Measurements from ENCODE around the gene DUSP1.
A peak's percentile ranks its signal among the peaks of the same experiment; 100 is the strongest.

DUSP1 gene

DNA sequence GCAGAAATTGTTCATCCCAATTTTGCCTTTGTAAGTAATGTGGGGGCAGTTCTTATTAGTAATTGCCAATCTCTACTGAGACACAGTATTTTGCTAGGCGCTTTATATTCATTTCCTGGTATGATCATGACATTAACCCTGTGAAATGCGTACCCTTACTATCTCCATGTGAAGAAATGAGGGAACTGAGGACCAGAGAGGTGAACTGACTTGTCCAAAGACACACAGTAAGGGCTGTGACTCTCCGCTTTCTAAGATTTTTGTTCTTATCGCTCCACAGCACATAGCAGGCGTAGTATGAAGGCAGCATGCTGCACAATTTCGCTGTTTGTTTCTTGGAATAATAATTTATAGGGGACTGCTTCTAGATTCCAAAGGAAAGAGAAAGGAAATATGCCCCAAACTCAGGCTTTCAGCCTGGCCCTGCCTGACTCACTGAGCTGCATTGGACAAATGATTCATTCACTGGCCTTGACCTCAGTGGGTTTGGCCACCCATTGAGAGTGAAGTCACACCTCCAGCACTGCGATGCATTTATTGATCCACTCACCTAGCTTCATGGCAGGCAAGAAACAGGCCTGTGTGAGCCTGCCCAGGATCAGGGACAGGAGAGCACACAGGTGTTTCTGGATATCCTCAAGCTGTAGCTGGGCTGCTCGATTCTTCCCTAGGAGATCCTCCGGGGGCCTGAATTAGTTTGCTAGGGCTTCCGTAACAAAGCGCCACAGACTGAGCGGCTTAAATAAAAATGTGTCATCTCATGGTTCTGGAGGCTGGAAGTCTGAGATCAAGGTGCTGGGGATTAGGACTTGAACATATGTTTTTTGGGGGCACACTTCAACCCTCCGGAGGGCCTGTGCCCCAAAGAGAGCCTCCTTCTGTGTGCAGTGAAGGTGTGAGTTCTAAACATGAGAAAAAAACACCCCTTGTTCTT lies 7.2 kb upstream of the DUSP1 start:
- peak; percentile 92 for DNase-seq (ENCODE audit: low read depth)

DNA sequence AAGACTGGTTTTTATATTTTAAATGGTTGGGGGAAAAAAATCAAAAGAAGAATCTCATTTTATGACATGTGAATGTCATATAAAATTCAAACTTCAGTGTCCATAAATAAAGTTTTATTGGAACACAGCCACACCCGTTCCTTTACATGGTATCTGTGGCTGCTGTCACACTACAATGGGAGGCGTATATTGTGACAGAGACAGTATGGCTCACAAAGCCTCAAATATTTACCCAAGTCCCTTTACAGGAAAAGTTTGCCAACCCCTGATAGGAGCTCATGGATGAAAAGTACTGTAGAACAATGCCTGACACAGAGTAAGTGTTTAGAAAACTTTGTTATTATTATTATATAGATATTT lies 5.2 kb upstream of the DUSP1 start:
- DNase-seq (ENCODE audit: low read depth), result no peak

DNA sequence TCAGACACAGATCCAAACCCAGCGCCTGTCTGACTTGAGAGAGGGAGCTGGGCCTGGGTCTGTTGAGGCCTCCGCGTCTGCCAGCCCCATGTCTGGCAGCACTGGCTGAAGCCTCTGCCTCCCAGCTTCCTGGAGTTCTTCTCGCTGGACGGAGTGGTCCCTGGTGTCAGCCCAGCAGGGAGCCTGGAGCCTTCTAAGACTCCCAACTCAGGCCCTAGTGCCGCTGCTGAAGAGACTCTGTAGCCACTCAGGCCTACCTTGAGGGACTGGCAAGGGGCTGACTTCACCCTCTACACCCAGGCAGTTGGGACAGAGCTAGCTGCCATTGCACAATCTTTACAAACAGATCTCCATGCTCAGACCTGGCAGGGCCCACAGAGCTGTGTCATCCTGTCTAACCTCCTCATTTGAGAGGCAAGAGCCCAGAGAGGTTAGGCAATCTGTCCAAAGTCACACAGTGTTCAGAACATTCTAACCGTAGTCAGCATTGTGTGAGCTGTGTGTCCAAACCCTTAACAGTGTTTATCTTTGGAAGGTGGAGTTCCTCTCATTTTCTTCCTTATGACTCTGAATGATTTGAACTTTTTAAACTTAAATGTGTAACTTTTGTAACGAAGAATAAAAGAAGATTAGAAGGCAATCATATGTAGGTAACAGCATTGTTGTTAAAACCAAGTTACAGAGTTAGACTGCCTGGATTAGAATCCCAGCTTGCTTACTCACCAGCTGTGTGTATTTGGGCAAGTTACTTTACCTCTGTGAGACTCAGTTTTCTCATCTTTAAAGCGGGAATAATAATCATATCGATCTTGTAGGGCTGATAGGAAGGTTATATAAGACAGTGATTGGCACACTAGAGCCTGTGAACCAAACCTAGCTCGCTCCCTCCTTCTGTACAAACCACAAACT lies 4.6 kb upstream of the DUSP1 start:
- DNase-seq (ENCODE audit: low read depth), result peak; percentile 99

DNA sequence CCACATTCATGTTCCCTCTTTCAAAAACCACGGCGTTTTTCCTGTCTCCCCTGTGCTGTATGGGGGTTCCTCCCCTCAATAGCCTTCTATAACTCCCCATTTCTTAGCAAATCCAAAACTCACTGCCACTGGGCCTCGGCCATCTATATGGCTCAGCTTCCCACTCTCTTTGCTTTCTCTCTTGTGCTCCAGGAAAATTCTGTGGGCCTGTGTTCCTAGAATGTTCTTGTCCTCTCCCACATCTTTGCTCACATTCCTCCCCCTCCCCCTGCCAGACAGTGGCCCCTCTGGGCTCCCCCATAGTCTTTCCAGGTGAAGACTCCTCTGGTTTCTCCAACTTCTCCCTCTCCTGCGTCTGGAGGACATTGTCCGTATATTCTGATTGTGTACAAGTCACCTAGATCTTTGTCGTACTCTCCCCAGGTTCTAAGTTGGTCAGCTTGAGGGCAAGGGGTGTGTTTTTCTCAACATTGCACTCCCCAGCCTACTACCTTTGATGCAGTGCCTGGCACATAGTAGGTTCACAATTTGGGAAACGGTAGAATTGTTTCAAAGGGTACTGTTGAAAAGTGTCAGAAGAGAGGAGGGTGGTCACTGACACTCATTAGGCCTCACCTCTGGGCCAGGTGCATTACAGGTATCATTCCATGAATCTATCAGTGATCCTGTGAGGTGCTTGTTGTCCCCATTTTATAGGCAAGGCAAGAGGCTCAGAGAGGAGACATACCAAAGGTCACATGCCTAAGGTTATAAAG lies 3.7 kb upstream of the DUSP1 start:
- no peak for DNase-seq (ENCODE audit: low read depth)

DNA sequence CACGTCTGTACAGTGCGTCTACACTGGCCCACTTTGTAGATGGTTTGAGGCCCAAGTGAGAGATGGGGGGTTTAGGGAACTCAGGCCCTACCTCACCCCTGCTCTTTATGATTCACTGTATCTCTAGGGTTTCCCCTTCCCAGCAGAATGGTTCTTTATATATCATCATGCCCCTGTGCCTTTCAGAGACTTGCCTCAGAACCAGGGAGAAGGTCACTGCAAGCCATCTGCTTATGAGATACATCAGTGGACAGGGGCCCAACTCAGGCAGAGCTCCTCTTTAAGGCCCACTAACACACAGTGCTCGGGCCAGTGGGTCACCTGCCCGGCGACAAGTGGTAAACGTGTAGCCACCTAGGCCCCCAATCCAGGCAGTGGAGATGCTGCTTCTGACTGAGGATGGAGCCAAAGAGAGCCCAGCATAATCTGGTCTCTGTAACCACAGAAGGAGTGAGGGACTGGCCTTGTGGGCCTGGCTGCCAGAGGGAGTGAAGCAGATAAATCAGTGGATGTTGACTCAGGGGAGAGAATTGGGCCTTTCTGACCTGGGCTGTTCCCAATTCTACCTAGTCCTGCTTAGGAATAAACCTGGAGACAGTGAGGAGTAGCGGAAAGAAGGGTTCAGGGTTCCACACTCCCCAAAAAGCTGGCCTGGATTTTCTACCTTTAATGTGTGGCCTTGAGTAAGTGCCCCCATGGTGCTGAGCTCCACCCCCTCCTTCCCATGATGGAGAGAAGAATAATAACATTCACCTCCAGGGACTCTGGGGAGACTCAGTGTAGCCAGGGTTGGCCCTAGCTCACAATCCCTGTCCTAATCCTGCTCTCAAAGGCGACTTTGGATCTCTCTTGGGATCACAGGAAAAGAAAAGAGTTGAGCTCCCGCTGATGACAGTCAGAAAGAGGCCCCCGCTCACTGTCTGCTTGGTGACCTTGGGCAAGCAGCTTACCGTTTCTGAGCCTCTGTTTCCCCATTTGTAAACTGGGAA lies 2.8 kb upstream of the DUSP1 start:
- peak; percentile 65 for DNase-seq (ENCODE audit: low read depth)

DNA sequence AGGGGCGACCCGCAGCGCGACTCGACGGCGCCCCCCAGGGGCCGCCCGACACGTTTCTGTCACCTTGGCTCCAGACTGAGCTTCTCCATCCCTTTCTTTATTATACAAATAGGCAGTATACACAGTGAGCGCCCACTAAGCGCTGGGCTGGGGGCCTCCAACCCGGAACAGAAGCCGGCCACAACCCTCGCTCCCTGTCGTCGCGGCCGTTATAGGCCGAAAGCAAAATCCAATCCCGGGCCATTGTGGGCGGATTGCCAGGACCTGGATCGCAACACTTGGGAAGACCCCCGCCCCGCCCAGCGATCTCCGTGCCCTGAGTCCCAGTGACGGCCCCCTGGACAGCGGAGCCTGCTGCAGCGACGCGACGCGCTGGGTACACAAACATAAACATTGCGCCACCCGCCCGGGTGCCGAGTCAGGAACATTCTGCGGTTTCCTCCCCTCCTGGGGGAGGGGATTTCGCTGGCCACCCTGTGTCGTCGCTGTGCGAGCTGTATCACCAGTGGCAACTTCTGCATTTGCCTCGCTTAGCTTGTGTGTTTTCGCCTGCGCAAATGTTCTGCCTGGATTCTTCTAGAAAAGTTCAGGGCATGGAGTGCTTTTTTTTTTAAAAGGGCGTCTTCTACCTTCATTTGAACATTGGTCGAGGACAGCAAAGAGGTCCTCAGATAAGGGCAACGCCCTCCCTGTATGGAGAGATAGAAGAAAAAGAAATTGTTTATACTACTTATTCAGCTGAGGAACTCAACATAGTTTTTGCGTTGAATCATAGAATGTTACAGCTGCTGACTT lies 1.3 kb upstream of the DUSP1 start:
- peak; percentile 97 for DNase-seq (ENCODE audit: low read depth)

DNA sequence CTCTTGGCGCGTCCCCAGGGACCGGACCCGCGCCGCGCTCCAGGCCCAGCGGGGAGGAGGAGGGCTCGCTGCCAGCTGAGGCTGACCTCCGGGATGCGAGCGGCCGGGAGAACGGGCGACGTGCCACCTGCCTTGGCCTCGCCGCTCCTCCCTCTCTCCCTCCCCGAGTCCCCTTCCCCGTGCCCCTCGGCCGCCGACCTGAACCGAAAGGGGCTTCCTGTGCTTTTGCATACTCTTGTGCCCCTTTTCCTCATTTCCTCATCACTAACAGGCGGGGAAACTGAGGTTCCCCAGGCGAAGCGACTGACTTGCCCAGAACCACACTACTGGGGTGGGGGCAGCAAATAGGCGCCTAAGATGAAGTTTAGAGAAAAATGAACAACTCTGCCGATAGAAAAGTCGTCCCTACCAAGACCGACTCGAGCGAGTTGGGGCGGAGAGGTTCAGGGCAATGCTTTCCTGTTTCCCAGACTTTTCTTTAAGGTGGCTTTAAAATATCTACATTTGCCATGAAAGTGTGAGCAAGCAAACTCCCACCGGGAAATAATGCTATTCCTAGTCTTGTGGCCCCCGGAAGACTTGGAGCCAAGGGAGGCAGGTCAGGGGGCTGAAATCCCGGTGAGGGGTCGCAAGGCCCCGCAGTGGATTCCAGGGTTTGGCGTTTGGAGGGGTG lies 580 bp upstream of the DUSP1 start:
- no peak for DNase-seq (ENCODE audit: low read depth)

DNA sequence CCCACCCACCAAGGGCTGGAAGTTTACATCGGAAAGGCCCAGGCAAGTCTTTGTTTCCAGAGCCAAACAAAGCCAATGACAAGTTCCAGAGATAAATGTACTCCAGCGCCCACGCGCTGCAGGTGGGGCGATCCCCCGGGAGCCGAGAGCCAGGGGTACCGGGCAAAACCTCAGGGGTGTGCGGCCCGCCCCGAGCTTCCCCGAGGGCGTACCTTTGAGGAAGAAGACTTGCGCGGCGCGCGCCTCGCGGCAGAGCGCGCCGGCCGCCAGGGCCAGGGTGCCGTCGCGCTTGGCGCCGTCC lies 671 bp downstream of the DUSP1 start:
- DNase-seq (ENCODE audit: low read depth), result no peak

DNA sequence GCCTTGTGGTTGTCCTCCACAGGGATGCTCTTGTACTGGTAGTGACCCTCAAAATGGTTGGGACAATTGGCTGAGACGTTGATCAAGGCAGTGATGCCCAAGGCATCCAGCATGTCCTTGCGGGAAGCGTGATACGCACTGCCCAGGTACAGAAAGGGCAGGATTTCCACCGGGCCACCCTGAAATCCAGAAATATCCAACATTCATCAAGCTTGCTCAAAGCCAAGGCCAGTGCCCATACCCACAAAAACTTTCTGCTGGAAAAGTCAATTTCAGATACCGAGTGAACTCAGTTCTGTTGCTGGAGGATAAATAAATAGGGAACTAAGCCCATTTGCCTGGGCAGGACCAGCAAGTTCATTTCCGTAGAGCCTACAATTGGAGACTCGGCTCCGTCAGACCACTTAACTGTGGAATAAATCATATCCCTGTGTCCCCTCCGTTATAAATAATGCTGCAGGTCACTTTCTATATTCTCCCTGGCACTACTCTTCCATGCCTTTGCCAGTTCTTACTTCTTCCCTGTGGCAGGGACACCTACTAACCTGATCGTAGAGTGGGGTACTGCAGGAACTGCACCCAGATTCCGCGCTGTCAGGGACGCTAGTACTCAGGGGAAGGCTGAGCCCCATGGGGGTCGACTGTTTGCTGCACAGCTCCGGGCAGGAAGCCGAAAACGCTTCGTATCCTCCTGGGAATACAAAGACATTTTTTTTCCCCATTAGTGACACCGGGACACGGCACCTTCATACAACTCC lies 1.2 kb downstream of the DUSP1 start:
- DNase-seq (ENCODE audit: low read depth), result peak; percentile 57

DNA sequence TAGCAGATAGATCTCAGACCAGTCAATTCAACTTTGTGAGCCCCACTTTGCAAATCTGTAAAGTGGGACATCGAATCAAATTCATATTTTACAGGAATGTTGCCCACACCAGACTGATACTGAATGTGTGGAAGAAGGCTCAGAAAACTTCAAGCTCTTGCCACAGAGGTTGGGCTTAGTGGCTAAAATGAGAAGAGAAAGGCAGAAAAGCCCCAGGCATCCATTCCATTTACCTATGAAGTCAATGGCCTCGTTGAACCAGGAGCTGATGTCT lies 1.7 kb downstream of the DUSP1 start:
- no peak for DNase-seq (ENCODE audit: low read depth)

DNA sequence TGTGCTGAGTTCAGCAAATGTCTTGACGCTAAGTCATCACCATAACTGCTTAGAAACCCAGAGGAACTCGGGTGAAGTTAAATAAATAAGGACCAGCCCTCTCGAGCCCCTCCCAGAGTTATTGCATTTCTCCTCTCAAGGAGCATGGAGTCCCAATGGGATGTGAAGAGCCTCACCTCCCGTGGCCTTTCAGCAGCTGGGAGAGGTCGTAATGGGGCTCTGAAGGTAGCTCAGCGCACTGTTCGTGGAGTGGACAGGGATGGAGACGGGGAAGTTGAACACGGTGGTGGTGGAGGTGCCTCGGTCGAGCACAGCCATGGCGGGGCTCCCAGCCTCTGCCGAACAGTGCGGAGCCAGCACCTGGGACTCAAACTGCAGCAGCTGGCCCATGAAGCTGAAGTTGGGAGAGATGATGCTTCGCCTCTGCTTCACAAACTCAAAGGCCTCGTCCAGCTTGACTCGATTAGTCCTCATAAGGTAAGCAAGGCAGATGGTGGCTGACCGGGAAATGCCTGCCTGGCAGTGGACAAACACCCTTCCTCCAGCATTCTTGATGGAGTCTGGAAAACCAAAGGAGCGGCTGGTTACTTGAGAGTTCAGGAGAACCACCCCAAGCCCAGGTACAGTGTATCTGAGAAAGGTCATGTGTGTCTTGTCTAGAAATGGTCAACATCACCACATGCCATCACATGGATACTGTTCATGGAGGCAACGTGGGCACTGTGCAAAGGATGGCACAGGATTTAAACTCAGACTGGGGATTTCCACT lies 2.2 kb downstream of the DUSP1 start:
- peak; percentile 68 for DNase-seq (ENCODE audit: low read depth)

DNA sequence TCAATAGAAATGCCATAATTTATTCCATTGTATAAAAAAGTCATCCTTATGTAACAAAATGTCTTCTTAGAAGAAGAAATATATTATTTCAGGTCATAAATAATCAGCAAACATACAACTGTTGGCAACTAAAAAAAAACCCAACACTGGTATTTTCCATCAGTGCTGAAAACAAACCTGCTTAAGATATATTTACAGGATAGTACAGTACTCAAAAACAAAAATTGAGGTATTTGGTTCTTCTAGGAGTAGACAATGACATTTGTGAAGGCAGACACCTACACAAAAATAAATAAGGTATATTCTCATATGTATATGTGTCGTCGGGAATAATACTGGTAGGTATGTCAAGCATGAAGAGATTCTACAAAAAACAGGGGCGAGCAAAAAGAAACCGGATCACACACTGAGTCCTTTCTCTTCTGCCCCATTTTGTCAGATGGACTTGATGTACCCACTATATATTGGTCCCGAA lies 2.9 kb downstream of the DUSP1 start:
- DNase-seq (ENCODE audit: low read depth), result no peak

DNA sequence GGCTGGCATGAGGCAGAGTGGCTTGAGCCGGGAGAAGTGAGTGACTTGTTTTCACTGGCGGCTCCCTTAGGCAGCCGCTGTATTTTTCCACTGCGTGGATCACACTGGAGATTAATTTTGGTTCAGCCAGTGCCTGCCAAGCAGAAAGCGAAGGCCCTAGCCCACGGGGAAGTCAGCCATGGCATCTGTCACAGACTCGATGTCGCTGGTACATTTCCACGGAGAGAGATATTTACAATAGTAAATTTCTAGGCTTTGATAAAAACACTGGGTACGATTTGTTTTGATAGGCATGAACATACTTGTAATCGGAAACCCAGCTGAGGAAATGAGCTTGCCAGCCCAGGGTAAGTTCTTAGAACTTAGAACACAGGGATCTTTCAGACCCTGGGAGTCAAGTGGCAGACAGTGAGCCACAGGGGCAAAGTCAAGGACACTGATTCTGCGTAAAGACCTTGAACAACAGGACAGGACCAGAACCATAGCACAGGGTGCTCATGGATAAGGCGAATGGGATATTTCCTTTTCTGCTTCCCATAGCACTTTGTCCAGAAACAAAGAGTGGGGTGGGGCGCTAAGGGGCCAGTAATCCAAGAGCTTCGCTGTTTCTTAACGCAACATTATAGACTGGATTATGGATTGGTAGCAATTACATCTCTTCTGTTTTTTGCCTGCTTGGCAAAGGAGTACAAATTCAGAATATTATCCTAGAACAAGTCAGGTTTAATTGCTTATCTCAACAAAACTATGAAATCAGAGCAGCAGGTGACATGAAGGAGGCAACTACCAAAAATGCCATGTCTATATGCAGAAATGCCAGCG lies 4.5 kb downstream of the DUSP1 start:
- peak; percentile 91 for DNase-seq (ENCODE audit: low read depth)

DNA sequence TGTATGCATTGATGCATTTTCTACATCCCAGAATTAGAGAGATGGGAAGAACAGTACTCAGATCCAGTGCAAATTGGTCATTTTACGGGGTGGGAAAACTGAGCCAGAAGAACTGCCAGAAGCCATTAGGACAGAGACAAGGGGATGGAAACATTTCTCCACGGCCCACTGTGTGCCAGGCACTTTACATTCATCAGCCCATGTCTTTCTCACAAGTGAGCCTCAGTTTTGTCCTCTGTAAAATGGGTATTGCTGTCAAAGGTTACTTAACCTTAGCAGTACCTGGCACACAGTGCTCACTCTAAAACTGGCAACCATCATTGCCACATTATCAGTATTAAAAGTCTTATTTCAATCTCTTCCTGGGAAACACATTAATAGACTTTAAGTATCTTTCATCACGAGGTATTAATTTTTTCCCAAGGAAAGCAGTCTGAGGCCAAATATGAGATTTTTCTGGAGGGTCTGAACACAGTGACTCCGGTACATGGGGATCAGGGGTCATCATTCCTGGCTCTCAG lies 5.2 kb downstream of the DUSP1 start:
- DNase-seq (ENCODE audit: low read depth), result peak; percentile 95

DNA sequence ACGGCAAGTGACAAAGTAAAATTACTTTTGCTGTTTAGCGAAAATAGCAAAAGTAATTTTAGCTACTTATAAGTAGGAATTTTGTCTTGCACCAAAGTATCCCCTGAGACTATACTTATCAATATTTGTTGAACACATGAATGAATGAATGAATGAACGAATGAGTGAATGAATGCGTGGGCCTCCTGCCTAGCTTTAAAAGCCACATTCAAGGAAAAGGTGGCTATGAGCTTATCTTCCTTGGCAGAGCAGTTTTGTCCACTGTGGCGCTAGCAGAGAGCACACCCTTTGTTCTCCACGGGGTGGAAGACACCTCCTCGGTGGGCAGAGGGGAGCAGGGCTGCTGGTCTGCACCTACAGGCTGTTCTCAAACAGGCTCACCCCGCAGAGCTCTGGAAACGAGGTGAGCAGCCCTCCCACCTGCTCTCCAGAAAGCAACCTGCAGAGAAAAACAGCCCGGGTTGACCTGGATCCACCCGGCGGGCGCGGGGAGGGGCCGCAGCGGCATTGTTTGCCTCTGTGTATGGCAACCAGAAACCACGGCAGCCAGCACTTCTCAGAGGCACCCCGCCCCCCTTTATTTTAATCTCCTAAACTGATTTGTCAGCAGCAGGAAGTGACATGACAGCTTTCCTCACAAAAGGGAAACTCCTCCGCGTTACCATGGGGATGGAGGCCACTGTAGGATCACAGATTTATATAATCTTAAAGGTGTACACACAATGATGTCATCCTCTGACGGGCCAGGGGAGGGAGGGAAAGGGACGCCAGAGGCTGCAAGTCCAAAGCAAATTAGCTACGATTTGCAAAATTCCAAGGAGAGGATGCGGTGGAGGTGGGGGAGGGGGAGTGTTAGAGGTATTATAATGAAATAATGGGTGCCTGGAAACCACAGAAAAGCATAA lies 5.9 kb downstream of the DUSP1 start:
- peak; percentile 100 for DNase-seq (ENCODE audit: low read depth)

DNA sequence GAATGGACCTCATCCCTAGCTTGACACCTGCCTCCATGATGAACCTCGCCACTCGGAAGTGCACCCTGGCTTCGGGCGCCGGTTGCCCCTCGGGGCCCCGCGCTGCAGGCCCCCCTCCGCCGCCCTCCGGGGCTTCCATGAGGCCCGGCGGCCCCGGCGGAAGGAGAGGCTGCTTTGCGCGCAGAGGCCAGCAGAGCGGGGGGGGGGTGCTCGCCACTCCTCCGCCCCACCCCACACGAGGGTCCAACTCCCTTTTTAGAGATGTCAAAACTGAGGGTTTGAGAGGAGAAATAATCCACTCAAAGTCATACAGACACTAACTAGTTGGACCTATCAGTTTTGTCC lies 7.9 kb downstream of the DUSP1 start:
- DNase-seq (ENCODE audit: low read depth), result no peak

Measured in iris pigment epithelial cell (primary cell).